CD14-positive monocyte (primary cell): Measurements from ENCODE around the gene PSMD3. TPM values are rescaled to one million over a fixed set of nuclear protein-coding genes. Genes with fewer than 3 reads are reported as not detected.

Experiments
- DNase-seq, 3 donors: peaks; one replicate each; pipeline ENCODE4 v3.0.0-alpha.2; 2011 to 2022
- H2AFZ ChIP-seq: 2 replicates; pipeline ENCODE4 v1.6.0; 2012; ENCODE audit warnings: mild to moderate bottlenecking, low read depth, low read length, inconsistent platforms; ENCODE audit not compliant: insufficient read depth, poor library complexity, severe bottlenecking
- H3K27ac ChIP-seq, 2 donors: 1 replicate in 1 of 2; 2 replicates in 1 of 2; pipeline ENCODE4 v1.5.1; 2012 to 2013; ENCODE audit warnings: low read length in 2 of 2, control low read depth in 1 of 2, inconsistent platforms in 1 of 2, low read depth in 1 of 2, mild to moderate bottlenecking in 1 of 2
- H3K27me3 ChIP-seq, 2 donors: one replicate each; pipeline versions ENCODE4 v1.6.0 to v1.6.1; 2011 to 2013; ENCODE audit warnings: low read length in 2 of 2; ENCODE audit not compliant: control insufficient read depth in 2 of 2, insufficient read depth in 2 of 2
- H3K36me3 ChIP-seq, 2 donors: replicated peaks in 1 of 2; 1 replicate in 1 of 2; 2 replicates in 1 of 2; pipeline versions ENCODE4 v1.5.1 to v1.6.1; 2012 to 2013; ENCODE audit warnings: low read length in 2 of 2, control low read depth in 1 of 2, inconsistent platforms in 1 of 2, mild to moderate bottlenecking in 1 of 2; ENCODE audit not compliant: insufficient read depth in 2 of 2, control insufficient read depth in 1 of 2
- H3K4me1 ChIP-seq, 2 donors: 1 replicate in 1 of 2; 2 replicates in 1 of 2; pipeline versions ENCODE4 v1.5.1 to v1.6.1; 2012 to 2013; ENCODE audit warnings: low read length in 2 of 2, control low read depth in 1 of 2, inconsistent platforms in 1 of 2, mild to moderate bottlenecking in 1 of 2, moderate library complexity in 1 of 2; ENCODE audit not compliant: insufficient read depth in 2 of 2, control insufficient read depth in 1 of 2
- H3K4me2 ChIP-seq: replicated peaks from 2 replicates; pipeline ENCODE3; 2012; ENCODE audit warnings: low read length, moderate library complexity, mild to moderate bottlenecking; ENCODE audit not compliant: poor library complexity, severe bottlenecking; ENCODE audit errors: extremely low read depth
- H3K4me3 ChIP-seq, 3 experiments: fragments of 200-600 bp in 1 of 3; sonication (generic) in 1 of 3; replicated peaks in 1 of 3; 1 replicate in 2 of 3; 2 replicates in 1 of 3; pipeline ENCODE4 v1.5.1; 2011 to 2013; ENCODE audit warnings: low read length in 3 of 3, mild to moderate bottlenecking in 3 of 3, control low read depth in 2 of 3, low read depth in 2 of 3, inconsistent platforms in 1 of 3, moderate library complexity in 1 of 3
- H3K79me2 ChIP-seq: 2 replicates; pipeline ENCODE4 v1.6.0; 2012; ENCODE audit warnings: mild to moderate bottlenecking, control low read depth, inconsistent platforms, low read length, moderate library complexity; ENCODE audit not compliant: insufficient read depth
- H3K9ac ChIP-seq: 2 replicates; pipeline ENCODE4 v1.6.0; 2017; ENCODE audit warnings: low read length, mild to moderate bottlenecking; ENCODE audit not compliant: insufficient read depth, poor library complexity, severe bottlenecking
- H3K9me3 ChIP-seq, 2 donors: replicated peaks in 1 of 2; 1 replicate in 1 of 2; 2 replicates in 1 of 2; pipeline versions ENCODE4 v1.5.1 to v1.6.1; 2012 to 2013; ENCODE audit warnings: low read length in 2 of 2, control low read depth in 1 of 2; ENCODE audit not compliant: control insufficient read depth in 1 of 2, insufficient read depth in 1 of 2
- H4K20me1 ChIP-seq: 2 replicates; pipeline ENCODE4 v1.6.0; 2012; ENCODE audit warnings: mild to moderate bottlenecking, low read length, control low read depth, moderate library complexity; ENCODE audit not compliant: insufficient read depth
- H3K27ac Mint-ChIP-seq, 7 donors: one replicate each; pipeline ENCODE4 v1.8.0; 2020; ENCODE audit warnings: mild to moderate bottlenecking in 7 of 7, mixed read lengths in 7 of 7, moderate library complexity in 6 of 7, inconsistent platforms in 2 of 7
- H3K27me3 Mint-ChIP-seq, 3 donors: one replicate each; pipeline ENCODE4 v1.8.0; 2021 to 2022; ENCODE audit warnings: low read depth in 3 of 3, mild to moderate bottlenecking in 3 of 3, mixed read lengths in 3 of 3, moderate library complexity in 3 of 3, inconsistent platforms in 1 of 3
- H3K36me3 Mint-ChIP-seq, 2 donors: one replicate each; pipeline ENCODE4 v1.8.0; 2020; ENCODE audit warnings: mixed read lengths in 2 of 2, inconsistent platforms in 1 of 2, mild to moderate bottlenecking in 1 of 2
- H3K4me1 Mint-ChIP-seq: one replicate; pipeline ENCODE4 v1.8.0; 2020; ENCODE audit warnings: mild to moderate bottlenecking, mixed read lengths
- H3K4me3 Mint-ChIP-seq, 2 donors: one replicate each; pipeline ENCODE4 v1.8.0; 2020; ENCODE audit warnings: mild to moderate bottlenecking in 2 of 2, mixed read lengths in 2 of 2, moderate library complexity in 1 of 2
- H3K9me3 Mint-ChIP-seq, 7 donors: one replicate each; pipeline ENCODE4 v1.8.0; 2020 to 2022; ENCODE audit warnings: mixed read lengths in 7 of 7, mild to moderate bottlenecking in 6 of 7, moderate library complexity in 6 of 7, inconsistent platforms in 2 of 7
- CTCF ChIP-seq: fragments of 200-600 bp; IDR thresholded peaks from one replicate; pipeline ENCODE4 v1.8.0; 2022; ENCODE audit warnings: antibody characterized with exemption, mild to moderate bottlenecking
- WGBS: methylation state at CpG from one replicate; pipeline ENCODE4 v1.1.5; 2013; ENCODE audit warnings: missing lambda C conversion rate; ENCODE audit not compliant: insufficient coverage; 5-methylcytosine and 5-hydroxymethylcytosine counted together
- intact Hi-C, 2 donors: fragments of 100-400 bp; cut with micrococcal nuclease; formaldehyde crosslinking; loops; one replicate each; pipeline versions ENCODE4 v1.15.0 to v1.15.1; 2023
- polyA plus RNA-seq, 3 donors: library from polyadenylated mRNA; depleted of rRNA in 1 of 3; unstranded in 2 of 3; stranded (reverse) in 1 of 3; fragments of 300-500 nt in 2 of 3; fragments of >200 nt in 1 of 3; fragmentation: Illumina TruSeq in 2 of 3; gene quantifications; 1 replicate in 2 of 3; 2 replicates in 1 of 3; pipeline ENCODE4 v1.2.3, GENCODE V29; 2012 to 2021

Gene PSMD3
- polyA plus RNA-seq, 3 donors: 48.4 to 63.2 (median 48.8) TPM

- H3K27ac Mint-ChIP-seq: no peak overlapping the region
- H3K27ac ChIP-seq: no peak overlapping the region
- H3K9me3 ChIP-seq: no peaks in the 10 kb centered on the region
- peaks cover 1% of the 10 kb centered on the region for H3K4me1 Mint-ChIP-seq
- no peak overlapping the region for H3K9ac ChIP-seq
- no peak for DNase-seq
- no peaks in the 10 kb centered on the region for H4K20me1 ChIP-seq
- 96% methylated on average over 9 of the region's 9 CpGs for whole genome bisulfite sequencing
- H3K27me3 ChIP-seq: no peaks in the 10 kb centered on the region
- H3K27me3 Mint-ChIP-seq: no peaks in the 10 kb centered on the region
- intact Hi-C loops: no loop called here
- no peaks in the 10 kb centered on the region for H3K4me1 ChIP-seq
- no peaks in the 10 kb centered on the region for H3K9me3 Mint-ChIP-seq
- H3K4me3 Mint-ChIP-seq: no peak overlapping the region
- H3K79me2 ChIP-seq: no peaks in the 10 kb centered on the region
- peaks cover 69 to 88% of the 10 kb centered on the region in 2 donors for H3K36me3 Mint-ChIP-seq
- H3K36me3 ChIP-seq: peaks cover 72 to 91% of the 10 kb centered on the region in 2 donors
- no peak overlapping the region for H3K4me3 ChIP-seq
- H3K4me2 ChIP-seq: no peak overlapping the region
- no peak for TF ChIP-seq CTCF
- no peak overlapping the region for H2AFZ ChIP-seq
These were observed 41.9 kb downstream of the PSMD3 start for GRCh38 chr17:40022497-40022896.

GRCh38 chr17:40022961-40023541 lies 42.4 kb downstream of the PSMD3 start:
- Histone ChIP-seq H2AFZ (no peak overlapping the region), H3K36me3 (peaks cover 74 to 91% of the 10 kb centered on the region in 2 donors), H3K27me3 (no peaks in the 10 kb centered on the region), H3K9ac (no peak overlapping the region), H3K79me2 (no peaks in the 10 kb centered on the region), H3K4me2 (no peak overlapping the region), H3K27ac (no peak overlapping the region), H3K4me3 (no peak overlapping the region), H3K4me1 (no peaks in the 10 kb centered on the region), H3K9me3 (no peaks in the 10 kb centered on the region), H4K20me1 (no peaks in the 10 kb centered on the region)
- Mint-ChIP-seq H3K4me1 (peaks cover 1% of the 10 kb centered on the region), H3K36me3 (peaks cover 69 to 86% of the 10 kb centered on the region in 2 donors), H3K27ac (no peak overlapping the region), H3K27me3 (no peaks in the 10 kb centered on the region), H3K4me3 (no peak overlapping the region), H3K9me3 (no peaks in the 10 kb centered on the region)
- DNase-seq: no peak
- intact Hi-C loops: no loop called here
- 98% methylated on average over 13 of the region's 19 CpGs for WGBS
- TF ChIP-seq CTCF: no peak
